ENCODE measurements around the gene ELOVL4. TPM values are rescaled to one million over a fixed set of nuclear protein-coding genes. Genes with fewer than 3 reads are reported as not detected.

ELOVL4 gene
- 1.4 to 1.8 TPM (median 1.6 TPM) in 5 replicates for total RNA-seq (2022; extraction: Qiagen RNA extraction; ENCODE audit: low read depth)

DNA sequence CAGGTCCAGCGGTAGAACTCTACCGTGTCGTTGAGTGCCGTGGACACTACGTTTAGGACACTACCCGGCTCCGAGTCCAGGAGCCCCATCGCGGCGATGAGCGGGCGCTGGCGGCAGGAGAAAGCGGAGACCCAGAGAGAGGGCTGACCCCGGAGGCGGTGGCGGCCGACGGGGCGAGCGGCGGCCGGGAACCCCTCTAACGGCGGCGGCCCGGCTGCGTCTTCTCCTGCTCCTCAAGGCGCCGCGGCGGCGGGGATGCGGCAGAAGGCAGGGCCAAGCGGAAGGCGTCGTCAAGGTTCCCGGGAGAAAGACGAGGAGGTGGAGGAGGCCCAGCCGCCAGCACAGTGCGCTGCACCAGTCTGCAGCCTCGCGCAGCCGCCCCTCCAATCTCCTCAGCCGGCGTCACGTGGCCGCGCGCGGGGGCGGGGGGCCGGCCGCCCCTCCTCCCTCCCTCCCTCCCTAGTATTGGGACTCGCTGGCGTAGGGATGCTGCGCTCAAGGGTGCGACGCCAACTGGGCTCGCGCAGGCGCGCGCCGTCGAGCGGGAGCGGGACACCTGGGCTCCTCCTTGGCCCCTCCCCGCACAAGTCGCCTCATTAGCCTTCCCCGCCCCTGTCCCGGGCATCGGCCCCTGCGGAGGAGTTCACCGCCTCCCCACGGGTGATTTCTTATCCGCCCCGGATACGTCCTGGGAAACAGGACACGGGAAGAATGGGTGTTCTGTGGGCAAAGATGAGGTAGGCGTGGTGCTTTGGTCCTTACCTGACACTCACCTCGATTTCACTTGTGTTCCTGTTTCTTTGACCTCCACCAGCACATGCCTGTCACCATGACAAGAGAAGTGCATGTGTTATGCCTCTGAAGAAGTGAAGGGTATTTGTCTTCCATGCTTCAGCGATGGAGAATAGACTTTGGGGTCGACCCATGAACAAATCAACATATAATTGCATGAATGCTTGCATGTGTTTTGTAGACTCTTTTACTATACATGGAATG is at the start of gene ELOVL4:
Gene ELOVL4 (minus strand): TSS at position 363 of the 996 bp plus-strand sequence. CDS start 274 bp downstream, at position 89.

Other genes with a start within 250 kb of the ELOVL4 start
- 14.3 to 21.1 TPM (median 18.9 TPM) in 5 replicates for gene TTK, start 57.1 kb upstream of the ELOVL4 start, total RNA-seq (2022; extraction: Qiagen RNA extraction; ENCODE audit: low read depth)
- 5.1 to 6.9 TPM (median 5.7 TPM) in 5 replicates for gene BCKDHB, start 159.1 kb upstream of the ELOVL4 start, total RNA-seq (2022; extraction: Qiagen RNA extraction; ENCODE audit: low read depth)